GM19328 (cell line): ENCODE measurements around the gene THOC2.
"Not testable (repeated sequence)": the region's sequence is repeated elsewhere in the genome, so short reads cannot be mapped to it uniquely, and the experiment has no call there.

ENCODE experiments used
- ATAC-seq: cut with Tn5 transposase; IDR thresholded peaks from one replicate; pipeline ENCODE4 v1.9.1; 2021; ENCODE audit warnings: mild to moderate bottlenecking, moderate library complexity; ENCODE audit not compliant: unreplicated experiment

THOC2 gene, protein sequence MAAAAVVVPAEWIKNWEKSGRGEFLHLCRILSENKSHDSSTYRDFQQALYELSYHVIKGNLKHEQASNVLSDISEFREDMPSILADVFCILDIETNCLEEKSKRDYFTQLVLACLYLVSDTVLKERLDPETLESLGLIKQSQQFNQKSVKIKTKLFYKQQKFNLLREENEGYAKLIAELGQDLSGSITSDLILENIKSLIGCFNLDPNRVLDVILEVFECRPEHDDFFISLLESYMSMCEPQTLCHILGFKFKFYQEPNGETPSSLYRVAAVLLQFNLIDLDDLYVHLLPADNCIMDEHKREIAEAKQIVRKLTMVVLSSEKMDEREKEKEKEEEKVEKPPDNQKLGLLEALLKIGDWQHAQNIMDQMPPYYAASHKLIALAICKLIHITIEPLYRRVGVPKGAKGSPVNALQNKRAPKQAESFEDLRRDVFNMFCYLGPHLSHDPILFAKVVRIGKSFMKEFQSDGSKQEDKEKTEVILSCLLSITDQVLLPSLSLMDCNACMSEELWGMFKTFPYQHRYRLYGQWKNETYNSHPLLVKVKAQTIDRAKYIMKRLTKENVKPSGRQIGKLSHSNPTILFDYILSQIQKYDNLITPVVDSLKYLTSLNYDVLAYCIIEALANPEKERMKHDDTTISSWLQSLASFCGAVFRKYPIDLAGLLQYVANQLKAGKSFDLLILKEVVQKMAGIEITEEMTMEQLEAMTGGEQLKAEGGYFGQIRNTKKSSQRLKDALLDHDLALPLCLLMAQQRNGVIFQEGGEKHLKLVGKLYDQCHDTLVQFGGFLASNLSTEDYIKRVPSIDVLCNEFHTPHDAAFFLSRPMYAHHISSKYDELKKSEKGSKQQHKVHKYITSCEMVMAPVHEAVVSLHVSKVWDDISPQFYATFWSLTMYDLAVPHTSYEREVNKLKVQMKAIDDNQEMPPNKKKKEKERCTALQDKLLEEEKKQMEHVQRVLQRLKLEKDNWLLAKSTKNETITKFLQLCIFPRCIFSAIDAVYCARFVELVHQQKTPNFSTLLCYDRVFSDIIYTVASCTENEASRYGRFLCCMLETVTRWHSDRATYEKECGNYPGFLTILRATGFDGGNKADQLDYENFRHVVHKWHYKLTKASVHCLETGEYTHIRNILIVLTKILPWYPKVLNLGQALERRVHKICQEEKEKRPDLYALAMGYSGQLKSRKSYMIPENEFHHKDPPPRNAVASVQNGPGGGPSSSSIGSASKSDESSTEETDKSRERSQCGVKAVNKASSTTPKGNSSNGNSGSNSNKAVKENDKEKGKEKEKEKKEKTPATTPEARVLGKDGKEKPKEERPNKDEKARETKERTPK (N-terminal part only)

DNA sequence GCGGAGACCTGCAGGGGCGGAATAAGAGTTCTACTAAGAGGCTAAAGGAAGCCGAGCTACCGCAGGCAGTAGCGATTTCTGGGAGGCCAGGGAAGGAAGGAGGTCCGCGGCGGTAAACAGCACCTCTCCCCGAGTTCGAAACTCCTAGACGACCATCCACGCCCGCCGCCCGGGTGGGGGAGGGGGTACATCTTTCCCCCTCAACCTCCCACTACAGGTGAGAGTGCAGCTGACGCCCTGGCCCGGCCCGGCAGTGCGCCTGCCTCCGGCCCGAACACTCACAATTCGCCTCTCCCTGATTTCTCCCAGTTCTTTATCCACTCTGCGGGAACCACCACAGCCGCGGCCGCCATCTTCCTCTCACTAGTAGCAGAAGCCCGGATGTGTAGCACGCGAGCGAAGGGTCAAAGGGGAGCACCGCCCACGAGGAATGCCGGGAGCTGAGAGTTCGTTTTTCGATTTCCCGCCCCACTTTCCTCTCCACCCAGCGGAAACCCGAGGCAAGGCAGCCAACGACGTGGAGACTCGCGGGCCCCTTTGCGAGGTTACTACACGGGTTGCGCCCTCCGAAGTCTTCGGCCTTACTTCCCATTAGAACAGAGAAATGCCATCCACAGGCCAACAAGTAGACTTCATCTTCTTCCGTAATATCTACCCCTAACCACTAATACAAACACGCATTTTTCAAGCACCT lies at the start of gene THOC2:
Gene THOC2, minus strand, starts transcription at position 383 of the 694 bp plus-strand sequence. Its CDS starts 30 bp downstream, at position 353.
- ATAC-seq: peak; percentile 84

DNA sequence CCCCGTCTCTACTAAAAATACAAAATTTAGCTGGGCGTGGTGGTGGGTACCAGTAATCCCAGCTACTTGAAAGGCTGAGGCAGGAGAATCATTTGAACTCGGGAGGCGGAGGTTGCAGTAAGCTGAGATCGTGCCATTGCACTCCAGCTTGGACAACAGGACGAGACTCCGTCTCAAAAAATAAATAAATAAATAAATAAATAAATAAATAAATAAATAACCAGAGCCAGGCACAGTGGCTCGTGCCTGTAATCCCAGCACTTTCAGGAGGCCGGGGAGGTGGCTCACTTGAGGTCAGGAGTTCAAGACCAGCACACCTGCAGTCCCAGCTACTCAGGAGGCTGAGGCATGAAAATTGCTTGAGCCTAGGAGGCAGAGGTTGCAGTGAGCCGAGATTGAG lies 48.9 kb upstream of the THOC2 start:
- not testable (repeated sequence) for ATAC-seq

DNA sequence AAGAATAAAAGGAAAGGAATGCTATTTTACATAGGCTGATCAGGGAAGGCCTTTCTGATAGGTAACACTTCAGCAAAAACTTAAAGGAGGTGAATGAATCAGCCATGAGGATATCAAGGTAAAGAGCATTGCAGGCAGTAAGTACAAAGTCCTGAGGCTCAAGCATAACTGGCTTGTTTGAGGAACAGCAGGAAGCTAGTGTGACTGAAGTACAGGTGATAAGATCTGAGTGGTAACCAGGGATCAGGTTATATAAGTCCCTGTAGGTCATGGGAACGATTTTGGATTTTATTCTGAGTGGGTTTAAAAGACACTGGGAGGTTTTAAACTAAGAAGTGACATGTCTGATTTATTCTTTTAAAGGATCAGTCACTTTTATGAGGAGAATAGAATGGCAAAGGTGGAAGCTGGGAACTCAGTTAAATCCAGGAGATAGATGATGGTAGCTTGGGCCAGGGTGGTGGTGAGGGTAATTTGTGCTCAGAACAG lies 47.1 kb upstream of the THOC2 start:
- no peak for ATAC-seq

DNA sequence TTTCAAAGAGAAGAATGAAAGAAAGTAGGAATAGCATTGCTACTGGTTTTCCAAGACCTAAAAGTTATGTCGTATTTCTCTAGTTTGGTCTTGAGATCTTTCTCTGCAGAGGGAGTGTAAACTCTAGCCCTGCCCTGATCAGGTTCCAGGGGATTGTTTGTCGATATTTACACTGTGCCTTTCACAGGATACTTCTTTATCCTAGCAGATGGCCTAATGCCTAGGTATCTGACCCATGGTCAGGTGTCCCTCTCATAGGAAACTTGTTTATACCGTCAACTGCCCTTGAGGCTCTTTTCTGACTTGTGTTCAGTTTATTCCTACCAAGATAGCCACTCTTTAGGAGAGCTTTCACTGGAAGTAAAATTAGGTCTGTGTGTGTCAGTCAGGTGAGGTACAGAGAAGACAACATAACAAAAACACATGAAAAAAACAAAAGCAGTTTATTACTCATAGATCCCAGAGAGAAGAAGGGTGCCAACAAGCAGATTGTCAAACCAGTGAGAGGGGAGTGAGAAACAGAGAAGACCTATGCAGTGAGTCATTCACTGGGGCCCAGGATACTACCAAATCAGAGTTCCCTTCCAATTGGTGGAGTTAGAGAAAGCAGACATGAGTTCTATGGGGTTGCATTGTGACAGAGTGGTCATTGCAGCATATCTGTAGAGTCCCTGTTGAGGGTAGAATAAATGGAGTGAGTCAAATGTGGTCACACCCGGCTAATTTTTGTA lies 40.6 kb upstream of the THOC2 start:
- ATAC-seq: no peak

DNA sequence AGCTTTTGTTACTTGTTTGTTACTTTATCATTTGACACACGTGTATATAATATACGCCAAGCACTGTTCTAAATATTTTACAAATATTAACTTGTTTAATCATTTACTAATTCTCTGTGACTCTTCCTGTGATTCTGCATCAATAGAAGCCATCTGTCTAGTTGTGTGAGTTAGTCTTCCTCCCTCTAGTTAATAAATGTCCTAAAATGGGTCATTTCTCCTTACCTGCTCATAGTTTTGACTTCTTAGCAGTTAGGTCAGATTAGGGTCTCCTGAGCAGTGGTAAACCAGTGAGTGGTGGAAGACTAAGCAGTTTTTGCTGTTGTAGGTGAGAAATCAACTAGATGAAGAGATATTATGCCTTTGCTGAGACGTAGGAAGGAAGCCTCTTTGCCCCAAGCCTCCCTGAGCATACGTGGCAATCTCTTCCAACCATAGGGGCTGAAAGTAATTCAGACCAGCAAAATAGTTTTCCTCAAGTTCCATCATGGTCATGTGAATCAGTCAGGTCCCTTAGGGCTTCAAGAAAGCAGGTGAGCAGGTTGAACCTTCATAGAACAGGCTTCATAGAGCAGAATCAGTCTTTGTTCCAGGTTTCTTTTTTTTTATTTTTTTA lies 38.7 kb upstream of the THOC2 start:
- ATAC-seq: no peak

DNA sequence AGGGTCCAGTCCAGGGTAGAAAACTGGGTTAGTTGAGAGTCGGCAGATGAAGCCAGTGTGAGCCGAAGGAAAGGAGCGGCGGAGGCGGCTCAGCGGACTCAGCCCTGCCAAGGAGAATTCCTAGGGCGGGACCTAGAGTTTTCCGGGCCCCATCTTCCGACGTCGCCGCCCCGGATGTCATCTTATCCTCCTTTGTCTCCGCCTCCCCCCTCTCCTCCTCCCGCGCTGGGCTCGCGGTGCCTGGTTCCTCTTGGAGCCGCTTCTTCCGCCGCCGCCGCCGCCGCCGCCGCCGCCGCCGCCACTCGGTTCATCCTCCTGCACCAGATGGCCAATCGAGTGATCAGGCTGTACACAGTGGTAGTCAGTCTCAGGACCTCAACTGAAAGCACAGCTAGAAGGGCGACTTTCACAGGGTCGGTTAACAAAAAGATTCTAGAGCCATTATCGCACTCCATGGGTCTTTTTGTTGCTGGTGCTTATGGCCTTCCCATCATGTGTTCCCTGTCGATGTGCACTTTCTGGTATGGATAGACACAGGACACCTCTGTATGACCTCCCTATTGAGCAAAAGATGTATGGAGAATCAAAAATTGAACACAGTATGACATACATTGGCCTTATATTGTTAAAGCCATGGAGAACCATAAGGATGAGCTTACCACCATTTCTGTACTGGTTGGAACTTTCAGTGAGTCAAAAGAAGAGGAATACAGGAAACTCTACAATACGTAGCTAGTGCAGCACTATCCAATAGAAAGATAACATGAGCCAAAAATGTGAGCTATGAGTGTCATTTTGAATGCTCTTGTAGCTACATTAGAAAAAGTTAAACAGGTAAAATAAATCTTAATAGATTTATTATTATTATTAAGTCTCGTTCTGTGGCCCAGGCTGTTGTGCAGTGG lies 32.4 kb upstream of the THOC2 start:
- peak; percentile 94 for ATAC-seq

DNA sequence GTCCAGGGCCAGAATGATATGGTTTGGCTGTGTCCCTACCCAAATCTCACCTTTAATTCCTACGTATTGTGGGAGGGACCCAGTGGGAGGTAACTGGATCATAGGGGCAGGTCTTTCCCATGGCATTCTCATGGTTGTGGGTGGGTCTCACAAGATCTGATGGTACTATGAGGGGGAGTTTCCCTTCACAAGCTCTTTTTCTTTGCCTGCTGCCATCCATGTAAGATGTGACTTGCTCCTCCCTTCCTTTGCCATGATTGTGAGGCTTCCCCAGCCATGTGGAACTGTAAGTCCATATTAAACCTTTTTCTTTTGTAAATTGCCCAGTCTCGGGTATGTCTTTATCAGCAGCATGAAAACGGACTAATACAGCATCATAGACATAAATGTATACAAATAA lies 27.0 kb upstream of the THOC2 start:
- not testable (repeated sequence) for ATAC-seq

DNA sequence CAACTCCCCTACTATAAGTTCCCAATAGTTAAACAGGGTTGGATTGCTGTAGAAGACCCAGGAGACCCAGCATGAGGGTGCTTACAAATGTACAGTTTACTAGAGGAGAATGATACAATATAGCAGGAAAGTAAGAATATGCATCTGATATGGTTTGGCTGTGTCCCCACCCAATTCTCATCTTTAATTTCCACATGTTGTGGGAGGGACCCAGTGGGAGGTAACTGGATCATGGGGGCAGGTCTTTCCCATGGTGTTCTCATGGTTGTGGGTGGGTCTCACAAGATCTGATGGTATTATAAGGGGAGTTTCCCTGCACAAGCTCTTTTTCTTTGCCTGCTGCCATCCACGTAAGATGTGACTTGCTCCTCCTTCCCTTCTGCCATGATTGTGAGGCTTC lies 24.9 kb upstream of the THOC2 start:
- ATAC-seq: not testable (repeated sequence)

DNA sequence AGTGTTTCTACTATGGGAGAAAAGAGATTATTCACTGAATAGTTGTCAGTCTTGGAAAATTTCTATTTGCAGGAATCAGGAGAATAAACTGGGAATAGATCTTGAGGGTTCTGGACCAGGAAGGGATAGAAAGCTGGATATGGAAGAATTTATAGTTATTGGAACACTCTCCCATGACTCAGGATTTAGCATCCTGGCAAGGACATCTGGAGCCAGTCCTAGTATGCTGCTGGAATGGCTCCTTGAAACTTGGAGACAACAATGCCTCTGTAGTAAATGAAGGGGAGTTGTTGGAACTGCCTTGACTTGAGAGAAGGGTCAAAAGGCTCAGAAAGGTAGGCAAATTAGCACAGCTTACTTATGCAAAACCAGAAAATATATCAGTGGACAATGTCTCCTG lies 23.5 kb upstream of the THOC2 start:
- ATAC-seq: no peak

DNA sequence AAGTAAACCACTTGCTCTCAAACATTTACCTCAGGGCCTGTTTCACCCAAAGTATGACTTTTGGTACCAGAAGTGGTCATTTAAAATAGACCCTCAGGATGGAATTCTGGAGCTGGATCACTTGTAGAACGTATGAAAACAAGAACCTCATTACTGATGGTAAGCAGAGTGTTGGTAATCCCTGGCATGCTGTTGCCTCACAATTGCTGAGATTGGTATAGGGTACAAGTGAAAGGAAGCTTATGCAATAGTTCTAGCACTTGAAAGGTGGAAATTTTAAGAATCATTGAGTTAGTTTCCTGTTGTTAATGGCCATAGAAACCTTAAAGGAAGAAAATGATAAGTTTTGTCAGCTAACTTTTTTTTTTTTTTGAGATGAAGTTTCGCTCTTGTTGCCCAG lies 22.3 kb upstream of the THOC2 start:
- no peak for ATAC-seq

DNA sequence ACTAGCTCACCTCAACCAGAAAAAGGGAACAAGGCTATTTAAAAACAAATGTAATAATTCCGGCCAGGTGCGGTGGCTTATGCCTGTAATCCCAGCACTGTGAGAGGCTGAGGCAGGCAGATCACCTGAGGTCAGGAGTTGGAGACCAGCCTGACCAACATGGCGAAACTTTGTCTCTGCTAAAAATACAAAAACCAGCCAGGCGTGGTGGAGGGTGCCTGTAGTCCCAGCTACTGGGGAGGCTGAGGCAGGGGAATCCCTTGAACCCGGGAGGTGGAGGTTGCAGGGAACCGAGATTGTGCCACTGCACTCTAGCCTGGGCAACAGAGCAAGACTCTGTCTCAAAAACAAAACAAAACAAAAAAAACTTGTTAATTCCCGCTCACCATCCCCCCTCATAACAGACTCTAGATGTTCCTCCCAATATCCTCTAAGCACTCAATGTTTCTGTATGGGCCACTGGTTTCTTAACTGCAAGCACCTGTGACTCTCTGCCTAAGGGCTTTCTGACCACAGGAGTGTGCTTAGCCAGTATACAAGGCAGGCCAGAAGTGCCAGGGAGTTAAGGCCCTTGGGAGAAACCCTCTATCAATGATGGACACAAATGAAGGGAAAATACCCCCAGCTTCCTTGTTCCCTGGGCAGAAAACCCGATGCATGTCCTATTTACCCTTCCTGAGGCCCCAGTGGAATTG lies 21.0 kb upstream of the THOC2 start:
- ATAC-seq: no peak

DNA sequence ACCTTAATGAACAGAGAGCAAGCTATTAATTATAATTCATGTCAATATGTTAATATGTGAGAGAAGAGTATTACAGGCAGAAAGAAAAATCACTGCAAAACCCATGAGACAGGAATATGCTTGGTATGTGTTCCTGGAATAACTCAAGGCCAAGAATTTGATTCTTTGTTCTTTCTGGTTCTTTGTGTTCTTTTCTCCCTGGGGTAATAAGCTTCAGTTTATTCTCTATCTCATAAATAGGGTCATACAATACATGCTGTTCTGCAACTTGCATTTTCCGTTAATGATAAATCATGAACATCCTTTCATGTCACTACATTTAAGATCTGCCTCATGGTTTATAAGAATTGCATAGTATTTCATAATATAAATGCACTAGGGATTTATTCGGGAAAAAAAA lies 16.8 kb upstream of the THOC2 start:
- ATAC-seq: no peak

DNA sequence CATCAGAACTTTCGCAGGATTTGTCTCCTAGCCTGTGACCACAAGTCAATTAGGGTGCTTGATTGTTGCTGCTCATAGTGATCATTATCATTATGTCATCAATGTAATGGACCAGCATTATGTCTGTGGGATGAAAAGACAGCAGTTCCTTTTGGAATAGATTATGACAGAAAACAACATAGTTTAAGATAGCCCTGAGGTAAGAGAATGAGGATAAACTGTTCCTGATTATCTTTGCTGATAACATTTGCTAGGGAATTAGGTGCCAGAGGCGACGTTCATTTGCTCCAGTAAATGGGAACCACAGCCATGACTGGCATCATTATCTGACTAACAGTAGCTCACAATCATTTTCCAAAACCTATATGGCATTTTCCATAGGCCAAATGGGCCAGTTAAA lies 12.7 kb upstream of the THOC2 start:
- no peak for ATAC-seq

DNA sequence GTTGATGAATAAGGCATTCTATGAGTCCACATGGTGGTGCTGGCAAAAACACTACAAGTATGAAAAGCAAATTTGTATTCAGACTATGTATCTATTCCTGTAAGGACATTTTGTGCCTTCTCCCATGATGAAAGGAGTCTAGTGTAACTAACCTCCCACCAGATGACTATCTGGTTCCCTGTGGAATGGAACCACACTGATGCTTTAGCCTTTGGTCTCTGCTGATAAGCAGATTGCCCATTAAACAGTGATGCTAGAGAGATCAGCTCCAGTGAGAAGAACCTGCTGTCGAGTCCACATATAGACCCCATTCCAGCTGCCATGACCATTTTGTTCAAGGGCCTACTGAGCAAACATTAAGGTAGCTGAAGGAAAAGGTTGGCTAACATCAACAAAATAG lies 10.5 kb upstream of the THOC2 start:
- no peak for ATAC-seq

DNA sequence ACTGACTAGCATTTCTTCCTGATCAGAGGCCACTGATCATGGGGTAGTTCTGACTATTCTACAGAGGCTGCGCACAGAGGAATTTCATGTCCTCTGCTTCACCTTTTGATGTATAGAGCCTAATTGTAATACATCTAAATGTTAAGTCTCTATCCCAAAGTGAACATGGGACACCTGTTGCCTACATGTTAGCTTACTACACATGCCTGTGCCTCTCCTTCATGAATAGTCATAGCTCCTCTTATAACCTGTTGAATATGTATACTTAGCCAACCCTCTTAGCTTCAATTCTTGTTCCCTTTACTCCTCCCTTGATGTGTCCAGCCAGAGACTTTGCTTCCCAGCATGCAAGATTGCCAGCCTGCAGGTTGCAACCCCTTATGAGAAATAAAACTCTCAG lies 9.6 kb upstream of the THOC2 start:
- ATAC-seq: no peak

DNA sequence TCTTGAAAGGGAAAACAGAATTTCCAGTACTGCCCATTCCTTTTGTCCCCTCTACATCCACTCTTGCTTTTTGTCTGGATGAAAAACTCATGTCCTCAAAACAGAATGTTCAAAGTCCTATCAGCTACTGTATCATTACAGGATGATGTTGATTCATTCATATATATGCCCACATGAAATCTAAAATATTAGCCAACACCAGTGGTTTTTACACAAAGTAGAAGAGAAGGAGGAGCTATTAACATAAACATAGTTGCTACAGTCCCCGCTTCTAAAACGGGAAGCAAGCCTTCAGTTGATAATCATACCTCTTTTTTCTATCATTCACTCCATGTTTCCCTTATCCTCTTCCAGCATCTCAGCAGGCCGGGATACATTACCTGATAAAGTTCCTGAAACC lies 7.7 kb upstream of the THOC2 start:
- ATAC-seq: no peak

DNA sequence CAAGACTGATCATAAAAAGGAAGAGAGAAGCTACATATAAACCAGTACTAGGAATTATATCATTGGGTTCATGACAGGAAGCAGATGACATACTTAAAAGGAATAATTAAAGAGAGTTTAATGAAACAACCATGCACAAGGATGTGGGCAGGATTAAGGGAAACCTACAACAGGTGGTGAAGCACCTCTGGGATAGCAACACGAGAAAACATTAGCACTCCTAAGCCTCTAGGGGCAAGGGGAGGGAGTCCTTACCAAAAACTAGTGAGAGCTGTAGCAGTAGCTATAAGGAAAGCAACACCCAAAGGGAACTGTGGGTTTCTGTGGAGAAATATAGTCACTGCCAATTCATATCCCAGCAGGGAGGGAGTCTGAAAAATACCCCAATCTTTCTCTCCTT lies 7.2 kb upstream of the THOC2 start:
- ATAC-seq: no peak

DNA sequence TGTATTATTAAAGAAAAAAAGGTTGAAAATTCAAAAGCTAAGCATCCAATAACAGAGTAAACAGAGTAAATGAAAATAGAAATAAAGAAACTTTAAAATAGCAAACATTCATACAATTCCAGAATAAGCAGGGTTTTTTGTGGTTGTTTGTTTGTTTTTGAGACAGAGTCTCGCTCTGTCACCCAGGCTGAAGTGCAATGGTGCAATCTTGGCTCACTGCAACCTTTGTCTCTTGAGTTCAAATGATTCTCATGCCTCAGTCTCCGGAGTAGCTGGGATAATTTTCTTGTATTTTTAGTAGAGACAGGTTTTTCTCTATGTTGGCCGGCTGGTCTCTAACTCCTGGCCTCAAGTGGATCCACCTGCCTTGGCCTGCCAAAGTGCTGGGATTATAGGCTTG lies 6.6 kb upstream of the THOC2 start:
- no peak for ATAC-seq
